ENCODE data around the gene TOX2.

GRCh38 chr20:43919686-43920403, 5.2 kb downstream of the TOX2 start:
- TF ChIP-seq CTCF (IDR thresholded peaks at IDR 0.05) = no peak
- TF ChIP-seq POLR2A (IDR thresholded peaks at IDR 0.05) = no peak

Measured in thyroid gland (tissue), 4 donors.